ENCODE measurements around the gene C20orf96.

The C20orf96 gene

DNA sequence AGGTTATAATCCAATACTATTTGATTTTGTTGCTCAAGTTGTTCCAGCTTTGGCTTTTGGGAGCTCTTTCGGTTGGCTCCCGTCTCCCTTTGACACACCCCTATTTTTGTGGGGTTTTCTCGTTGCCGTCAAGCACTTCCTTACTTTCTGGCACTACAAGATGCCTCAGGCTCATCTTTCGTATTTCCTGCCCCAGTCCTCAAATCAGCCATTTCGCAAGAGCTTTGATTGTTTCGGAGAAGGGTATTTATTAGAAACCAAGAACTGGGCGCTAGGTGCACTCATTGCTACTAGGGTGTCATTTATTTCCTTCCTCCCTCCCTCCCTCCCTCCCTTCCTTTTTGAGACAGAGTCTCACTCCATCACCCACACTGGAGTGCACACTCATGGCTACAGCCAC lies 21.5 kb upstream of the C20orf96 start:
- no peak for DNase-seq

DNA sequence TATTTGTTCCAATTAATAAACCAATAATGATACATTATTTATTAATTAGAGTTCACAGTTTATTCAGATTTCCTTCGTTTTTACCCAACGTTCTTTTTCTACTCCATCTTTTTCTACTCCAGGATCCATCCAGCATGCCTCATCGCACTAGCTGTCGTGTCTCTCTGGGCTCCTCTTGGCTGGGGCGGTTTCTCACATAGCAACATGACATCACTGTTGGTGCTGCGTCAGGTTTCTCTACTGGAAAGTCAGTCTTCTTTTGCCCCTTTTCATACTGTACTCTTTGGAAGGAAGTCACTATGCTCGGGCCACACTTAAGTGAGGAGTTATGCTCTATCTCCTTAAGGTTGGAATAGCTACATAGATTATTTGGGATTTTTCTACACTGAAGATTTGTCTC lies 21.1 kb upstream of the C20orf96 start:
- DNase-seq = no peak

DNA sequence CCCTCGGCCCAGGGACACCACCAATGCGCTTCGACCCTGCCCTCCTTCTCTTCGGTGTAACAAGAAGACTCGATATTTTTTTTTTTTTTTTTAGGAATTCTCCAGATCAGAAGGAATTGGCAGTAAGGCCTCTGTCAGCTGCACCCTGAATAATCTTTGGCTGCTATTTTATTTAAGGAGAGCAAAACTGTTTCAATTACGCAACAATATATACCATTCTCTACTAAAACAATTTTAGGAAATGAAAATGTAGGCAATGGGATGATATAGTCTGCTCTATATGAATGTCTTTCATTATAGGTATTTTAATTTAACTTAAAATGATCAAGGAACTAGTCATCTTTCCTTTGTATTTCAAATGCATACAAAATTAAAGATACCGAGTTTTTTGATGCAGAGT lies 20.1 kb upstream of the C20orf96 start:
- no peak for DNase-seq

DNA sequence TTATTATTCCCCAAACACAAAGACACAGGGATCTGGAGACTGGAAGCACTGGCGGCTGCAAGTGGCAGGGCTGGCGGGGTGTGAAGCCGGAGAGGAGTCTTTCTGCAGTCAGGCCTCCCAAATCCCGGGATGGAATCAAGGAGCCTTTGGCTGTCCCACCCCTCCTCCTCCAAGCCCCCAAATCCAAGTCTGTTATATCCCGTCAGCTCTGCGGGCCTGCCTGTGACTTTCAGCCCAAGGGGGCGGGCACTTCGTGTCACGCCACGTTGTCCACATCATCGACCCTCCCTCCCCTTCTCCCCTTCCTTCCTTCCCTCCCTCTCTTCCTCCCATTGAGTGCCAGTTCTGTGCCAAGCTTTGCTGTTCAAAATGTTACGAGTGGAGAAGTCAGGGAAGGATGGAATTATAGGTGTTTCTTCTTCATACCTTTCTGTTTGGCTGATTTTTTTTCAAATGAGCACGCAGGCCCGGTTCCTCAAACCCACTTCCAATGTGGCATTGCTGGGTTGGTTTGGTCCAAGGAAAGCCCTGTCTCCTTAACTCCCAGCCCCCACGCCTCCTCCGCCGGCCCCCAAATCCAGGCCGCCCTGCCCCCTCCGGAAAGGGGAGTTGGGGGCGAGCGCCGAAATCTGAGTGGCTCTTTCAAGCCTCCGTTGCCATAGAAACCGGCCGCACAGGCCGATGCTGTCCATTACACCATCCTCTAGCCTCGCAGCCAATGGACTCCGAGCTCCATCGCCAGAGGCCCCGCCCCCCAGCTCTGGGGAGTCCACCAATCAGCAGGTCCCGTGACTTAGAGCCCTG lies 19.5 kb upstream of the C20orf96 start:
- peak; percentile 97 to 98 for DNase-seq

DNA sequence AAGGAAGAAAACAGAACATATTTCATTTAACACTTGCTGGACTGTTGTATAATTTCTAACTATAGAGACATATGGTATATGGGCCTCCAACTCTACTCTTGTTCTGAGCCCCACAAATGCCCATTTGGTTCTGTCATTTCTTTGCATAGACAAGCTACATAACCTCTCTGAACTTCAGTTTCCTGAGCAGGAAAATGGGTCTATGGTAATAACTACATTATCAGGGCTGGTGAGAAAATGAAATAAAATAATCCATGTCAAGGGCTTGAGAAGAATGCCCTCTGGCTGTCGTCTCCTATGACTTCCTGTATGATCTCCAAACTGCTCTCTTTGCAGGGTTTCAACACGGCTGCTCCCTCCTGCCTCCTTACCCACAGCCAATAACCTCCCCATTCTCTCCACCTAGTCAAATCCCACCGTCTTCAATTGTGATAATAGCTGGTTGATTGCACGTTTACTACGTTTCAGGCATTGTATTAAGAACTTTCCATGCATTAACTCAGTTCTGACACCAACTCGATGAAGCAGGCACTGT lies 18.8 kb upstream of the C20orf96 start:
- DNase-seq = no peak

DNA sequence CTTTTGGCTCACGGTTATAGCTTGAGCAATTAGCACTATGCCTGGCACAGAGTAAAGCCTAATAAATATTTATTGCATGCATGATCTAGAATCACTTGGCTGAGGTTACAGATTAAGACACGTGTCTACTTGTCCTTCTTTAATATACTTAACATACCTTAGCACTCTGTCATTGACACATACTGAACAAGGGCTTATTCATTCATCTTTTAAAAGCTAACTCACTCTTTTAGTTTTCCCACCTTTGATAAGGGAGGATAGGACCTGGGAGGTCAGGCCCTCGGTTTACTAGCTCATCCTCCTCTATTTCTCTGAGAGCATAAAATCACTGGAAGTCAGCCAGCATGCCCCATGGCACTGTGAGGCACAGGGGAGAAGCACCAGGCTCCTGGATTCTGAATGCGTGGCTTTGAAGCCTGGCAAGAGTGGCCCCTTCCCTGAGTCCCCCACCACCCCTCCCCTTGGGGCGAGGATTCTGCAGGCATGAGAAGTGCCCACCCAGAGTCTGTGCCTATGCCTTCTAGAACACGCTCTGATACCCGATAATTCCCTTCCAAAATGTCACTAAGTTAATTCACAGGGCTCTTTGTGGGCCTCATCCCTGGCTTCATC lies 18.0 kb upstream of the C20orf96 start:
- DNase-seq = no peak

DNA sequence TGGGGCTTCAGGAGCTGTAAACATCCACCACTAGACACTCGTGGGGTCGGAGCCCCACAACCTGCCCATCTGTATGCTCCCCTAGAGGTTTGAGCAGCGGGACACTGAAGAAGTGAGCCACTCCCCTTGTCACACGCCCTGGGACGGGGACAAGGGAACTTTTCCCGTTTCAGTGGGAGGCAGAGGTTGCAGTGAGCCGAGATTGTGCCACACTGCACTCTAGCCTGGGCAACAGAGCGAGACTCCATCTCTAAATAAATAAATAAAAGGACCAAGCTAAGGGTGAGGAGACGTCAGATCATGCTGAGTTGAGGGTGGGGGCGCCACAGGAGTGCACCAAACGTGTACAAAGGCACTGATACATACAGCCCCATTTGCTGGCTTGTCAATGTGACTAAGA lies 15.2 kb upstream of the C20orf96 start:
- no peak for DNase-seq

DNA sequence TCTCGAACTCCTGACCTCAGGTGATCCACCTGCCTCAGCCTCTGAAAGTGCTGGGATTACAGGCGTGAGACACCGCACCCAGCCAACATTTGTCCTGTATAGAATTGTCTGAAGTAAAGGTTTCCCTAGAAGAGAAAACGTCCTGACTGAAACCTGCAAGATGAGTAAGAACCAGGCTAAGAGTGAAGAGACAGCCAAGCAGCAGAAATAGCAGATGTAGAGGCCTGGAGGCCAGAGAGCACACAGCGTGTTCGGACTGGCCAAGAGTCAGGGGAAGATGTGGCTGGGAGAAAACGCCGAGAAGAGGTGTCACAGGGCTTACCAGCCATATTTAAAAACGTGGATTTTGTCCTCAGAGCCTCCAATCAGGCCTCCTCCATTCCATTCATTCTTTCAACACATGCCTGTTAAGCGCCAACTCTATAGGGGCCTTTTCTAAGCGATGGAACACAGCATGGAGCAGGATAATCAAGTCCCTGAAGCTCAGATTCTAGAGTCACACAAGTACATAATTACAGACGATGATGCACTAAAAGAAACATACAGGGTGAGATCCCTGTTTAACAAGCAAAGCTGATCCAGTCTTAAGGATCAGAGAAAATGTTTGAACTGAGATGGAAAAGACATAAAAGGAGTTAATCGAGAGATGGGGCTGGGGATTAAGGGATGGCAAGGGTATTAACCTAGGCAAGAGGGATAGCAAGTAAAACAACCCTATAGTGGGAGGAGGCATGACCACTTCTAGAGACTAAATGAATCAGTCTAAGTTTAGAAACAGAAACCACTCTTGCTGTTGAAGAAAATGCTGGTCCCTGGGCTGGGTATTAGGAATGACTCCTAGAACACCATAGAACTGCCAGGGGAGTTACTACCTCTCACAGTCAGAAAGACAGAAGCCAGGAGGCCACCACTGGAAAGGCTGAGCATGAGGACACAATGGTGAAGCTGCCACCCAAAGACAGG lies 11.6 kb upstream of the C20orf96 start:
- no peak for DNase-seq

DNA sequence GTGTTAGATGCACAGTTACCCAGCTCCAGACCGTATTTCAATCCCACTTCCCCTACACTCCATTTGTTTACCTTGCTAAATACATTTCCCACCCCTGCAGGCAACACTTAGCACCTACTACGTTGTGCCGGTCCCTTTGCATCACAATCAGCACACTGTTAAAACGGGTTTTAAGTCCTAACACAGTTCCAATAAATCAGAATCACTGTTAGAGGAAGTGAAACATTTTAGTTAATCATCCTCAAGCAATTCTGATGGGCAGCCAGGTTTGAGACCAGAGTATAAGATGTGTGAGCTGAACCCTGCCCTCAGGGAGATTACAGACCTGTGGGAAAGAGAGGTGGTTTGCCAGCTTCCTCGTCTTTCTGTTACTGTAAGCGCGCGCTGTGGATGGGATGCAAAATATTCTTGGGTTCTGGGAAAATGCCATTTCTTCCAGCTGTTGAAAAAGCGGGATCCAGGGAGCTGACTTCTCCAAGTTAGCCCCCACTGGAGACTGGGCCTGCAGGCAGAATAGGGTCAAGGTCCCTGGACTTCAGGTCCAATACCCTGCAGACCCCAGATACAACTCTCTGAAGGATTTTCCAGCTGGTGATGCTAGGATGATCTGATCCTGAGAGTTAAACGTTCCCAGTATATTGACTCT lies 9.9 kb upstream of the C20orf96 start:
- no peak for DNase-seq

DNA sequence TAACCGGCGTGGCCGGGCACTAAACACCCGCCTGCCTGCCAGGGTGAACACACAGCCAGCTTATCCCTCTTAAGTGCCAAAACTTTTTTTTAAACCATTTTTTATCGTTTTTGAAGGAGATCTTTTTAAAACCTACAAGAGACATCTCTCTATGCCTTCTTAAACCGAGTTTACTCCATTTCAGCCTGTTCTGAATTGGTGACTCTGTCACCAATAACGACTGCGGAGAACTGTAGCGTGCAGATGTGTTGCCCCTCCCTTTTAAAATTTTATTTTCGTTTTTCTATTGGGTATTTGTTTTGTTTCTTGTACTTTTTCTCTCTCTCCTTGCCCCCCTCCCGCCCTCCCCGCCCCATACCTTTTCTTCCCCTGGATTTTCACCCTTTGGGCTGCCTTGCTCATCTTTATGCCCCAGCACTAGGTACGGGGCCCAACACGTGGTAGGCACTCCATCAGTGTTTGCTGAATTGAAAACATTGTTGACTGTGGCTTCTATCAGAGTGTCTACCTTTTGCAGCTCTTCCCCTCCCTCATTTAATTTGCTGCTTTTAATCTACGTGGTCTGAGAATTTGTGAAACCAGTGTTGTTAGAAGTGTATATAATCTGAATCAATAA lies 8.3 kb upstream of the C20orf96 start:
- no peak for DNase-seq

DNA sequence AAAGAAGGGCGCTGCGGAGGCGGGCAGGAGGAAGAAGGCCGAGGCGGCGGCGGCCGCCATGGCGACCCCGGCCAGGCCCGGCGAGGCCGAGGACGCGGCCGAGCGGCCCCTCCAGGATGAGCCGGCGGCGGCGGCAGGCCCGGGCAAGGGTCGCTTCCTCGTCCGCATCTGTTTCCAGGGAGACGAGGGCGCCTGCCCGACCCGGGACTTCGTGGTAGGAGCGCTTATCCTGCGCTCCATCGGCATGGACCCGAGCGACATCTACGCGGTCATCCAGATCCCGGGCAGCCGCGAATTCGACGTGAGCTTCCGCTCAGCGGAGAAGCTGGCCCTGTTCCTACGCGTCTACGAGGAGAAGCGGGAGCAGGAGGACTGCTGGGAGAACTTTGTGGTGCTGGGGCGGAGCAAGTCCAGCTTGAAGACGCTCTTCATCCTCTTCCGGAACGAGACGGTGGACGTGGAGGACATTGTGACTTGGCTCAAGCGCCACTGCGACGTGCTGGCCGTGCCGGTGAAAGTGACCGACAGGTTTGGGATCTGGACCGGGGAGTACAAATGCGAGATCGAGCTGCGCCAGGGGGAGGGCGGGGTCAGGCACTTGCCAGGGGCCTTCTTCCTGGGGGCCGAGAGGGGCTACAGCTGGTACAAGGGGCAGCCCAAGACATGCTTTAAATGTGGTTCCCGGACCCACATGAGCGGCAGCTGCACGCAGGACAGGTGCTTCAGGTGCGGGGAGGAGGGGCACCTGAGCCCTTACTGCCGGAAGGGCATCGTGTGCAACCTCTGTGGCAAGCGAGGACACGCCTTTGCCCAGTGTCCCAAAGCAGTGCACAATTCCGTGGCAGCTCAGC lies 7.6 kb upstream of the C20orf96 start:
- DNase-seq = no peak

DNA sequence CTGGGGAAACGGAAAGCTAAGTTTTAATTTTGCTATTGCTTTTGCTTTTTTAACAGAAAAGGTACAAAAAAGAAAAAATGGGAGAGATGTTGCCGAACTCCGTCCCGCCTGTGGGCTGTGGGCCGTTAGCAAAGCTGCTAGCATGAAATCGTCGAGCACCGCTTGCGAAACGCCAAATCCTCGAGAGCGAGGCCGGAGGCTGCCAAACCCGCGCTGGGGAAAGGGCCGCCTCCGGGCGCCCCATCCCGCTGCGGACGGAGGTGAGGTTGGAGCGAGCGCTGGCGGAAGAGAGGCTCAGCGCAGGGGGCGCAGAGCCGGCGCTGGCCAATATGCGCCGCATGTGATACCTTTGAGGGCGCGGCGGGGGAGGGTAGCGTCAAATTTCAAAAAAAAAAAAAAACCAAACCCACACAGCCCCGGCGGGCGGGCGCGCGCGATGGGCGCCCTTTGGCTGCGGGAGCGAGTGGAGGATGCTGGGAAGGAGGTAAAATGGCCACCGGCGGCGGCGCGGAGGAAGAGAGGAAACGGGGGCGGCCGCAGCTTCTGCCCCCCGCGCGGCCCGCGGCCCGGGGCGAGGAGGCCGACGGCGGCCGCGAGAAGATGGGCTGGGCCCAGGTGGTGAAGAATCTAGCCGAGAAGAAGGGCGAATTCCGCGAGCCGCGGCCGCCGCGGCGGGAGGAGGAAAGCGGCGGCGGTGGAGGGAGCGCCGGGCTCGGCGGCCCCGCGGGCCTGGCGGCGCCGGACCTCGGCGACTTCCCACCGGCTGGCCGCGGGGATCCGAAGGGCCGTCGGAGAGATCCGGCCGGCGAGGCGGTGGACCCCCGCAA lies 6.8 kb upstream of the C20orf96 start, which contains the start of gene ZCCHC3:
TSS of gene ZCCHC3 (plus strand) at position 473 of the 827 bp plus-strand sequence. CDS start at position 490, 17 bp downstream.
- peak in 1 of 2 experiments; percentile 42 for DNase-seq

DNA sequence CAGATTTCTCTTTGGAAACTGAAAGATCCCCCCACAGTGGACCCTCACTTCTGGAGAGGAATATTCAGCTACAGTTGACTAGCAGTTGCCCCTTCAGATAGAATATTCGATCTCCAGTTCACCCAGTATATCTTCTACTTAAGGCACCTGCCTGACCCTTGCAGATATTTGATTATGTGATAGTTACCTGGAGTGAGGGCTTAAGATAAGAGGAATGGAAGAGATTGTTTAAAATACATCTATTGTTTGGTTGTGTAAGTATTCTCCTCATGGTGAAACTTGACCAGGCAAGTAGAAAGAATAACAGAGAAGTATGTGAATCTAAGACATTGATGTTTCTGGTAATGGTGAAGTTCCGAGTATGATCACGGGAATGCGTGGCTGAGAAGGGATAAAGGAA lies 5.3 kb upstream of the C20orf96 start:
- no peak for DNase-seq

DNA sequence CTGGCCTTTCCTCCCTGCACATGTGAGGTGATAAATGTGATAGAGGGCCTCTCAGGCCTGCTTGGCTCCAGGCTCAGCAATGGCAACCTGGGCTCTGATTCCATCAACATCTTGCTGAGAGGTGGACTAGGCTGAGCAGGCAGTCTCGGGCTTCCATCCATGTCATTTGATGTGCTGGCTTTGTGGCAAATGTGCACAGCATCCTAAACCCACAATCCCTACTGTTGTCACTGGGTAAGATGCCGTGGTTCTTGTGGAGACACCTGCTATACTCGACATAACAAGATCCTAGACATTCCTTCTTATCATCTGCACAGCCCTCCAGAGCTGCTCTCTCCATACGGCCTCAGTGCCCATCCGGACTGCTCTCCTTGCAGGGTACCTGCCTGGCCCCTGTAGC lies 4.1 kb upstream of the C20orf96 start:
- DNase-seq = no peak

DNA sequence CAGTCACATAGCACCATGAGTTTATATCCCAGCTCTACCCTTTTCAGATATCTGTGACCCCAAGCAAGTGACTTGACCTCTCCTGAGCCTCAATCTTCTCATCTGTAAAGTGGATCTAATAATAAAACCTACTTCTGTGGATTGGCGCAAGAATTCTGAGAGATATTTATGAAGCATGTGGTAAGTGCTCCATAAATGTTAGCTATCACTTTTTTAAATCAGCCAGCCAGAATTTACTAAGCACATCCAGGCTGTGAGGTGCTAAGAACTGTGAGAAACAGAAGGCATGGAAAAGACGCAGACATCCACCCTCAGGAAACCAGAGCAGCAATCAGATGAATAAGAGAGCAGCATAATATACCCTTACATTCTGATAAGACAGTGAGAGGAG lies 862 bp downstream of the C20orf96 start:
- no peak for DNase-seq

DNA sequence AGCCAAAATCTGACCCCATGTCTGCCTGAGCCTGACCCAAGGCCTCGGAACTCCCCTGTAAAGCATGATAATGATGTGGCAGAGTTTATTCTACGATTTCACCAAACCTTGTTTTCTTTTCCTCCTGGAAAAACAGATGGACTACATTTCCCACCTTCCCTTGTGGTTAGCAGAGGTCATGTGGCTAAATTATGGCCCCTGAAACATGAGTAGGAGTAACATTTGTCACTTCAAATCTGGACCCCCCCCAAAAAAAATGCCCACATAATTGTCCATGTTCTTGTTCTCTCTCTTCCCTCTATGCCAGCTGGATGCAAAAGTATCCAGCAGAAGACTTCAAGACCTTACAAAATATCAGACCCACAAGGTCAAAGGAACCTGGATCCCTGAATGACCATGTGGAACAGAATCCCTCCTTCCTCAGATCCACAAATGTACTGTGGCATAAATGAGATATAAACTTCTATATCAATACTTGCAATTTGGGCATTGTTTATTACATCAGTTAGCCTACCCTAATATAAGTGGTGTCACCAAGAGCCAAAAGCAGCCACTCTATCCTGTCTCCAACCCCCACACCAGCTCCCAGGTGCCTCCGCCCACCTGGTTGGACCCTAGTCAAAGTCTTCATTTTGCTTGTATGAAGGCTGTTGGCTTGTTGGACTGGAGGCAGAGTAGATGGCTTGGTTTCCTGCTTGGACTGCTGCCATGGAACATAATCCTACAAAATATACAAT lies 1.4 kb downstream of the C20orf96 start:
- DNase-seq = no peak

DNA sequence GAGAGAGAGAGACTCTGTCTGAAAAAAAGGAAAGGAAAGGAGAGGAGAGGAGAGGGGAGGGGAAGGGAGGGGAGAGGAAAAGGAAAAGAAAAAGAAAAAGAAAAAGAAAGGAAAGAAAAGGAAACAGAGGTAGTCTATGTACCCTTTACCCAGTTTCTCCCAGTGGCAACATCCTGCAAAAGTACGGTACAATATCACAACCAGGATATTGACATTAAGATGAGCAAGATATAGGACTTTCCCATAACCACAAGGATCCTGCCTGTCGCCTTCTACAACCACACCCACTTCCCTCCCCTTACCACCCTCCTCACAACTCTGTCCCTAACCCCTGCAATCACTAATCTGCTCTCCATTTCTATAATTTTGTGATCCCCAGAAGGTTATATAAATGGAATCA lies 4.0 kb downstream of the C20orf96 start:
- DNase-seq = no peak

DNA sequence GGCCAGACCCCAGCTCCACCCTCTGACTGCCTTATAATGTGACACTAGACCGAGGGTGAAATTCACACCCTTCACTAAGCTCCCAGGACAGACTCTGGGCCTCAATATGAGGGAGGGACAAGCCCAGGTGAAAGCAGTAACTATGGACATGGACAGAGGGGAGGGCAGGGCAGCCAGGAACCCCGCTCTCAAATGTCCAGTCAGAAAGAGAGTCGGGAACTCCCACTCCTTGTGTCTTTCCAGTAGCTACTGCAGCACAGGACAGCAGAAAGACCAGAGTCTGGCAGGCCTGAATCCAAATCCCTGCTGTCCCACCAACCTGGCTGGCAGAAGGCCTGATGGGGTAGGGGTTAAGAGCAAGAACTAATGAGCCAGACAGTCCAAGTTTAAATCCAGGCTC lies 6.4 kb downstream of the C20orf96 start:
- DNase-seq = no peak

Measured in cerebellar nuclear complex (tissue), 1 donor.